Loucy (cell line): ENCODE data around the gene BAIAP3.

Experiments used
- EZH2phosphoT487 ChIP-seq: fragments of 200-600 bp; IDR thresholded peaks from 2 replicates; pipeline ENCODE4 v1.6.1; 2018; ENCODE audit warnings: antibody characterized with exemption, mild to moderate bottlenecking, moderate library complexity, borderline replicate concordance
- TF ChIP-seq, protein P1 (sequence below): fragments of 200-600 bp; sonication (generic); conservative IDR thresholded peaks from 2 replicates; pipeline ENCODE4 v1.5.1; 2014; ENCODE audit warnings: mild to moderate bottlenecking, antibody characterized with exemption, low read length

DNA sequence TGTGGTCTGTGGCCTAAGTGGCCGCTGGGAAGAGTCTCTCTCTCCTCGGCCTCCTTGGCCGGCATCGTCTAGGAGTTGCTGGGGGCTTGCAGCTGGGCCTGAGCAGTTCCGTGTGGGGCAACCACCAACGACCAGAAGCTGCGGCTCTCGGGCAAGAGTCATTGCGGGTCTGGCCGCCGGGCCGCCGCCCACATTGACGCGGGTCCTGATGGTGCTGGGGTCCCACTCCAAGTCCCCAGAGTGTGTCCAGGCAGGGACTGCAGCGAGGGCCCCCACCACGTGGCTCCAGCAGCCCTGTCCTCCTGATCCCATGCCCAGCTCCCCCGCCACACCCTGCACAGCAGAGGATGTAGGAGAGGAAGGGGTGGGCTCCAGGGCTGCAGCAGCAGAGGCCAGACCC is 50.1 kb downstream of the BAIAP3 start:
- TF ChIP-seq, protein P1, sequence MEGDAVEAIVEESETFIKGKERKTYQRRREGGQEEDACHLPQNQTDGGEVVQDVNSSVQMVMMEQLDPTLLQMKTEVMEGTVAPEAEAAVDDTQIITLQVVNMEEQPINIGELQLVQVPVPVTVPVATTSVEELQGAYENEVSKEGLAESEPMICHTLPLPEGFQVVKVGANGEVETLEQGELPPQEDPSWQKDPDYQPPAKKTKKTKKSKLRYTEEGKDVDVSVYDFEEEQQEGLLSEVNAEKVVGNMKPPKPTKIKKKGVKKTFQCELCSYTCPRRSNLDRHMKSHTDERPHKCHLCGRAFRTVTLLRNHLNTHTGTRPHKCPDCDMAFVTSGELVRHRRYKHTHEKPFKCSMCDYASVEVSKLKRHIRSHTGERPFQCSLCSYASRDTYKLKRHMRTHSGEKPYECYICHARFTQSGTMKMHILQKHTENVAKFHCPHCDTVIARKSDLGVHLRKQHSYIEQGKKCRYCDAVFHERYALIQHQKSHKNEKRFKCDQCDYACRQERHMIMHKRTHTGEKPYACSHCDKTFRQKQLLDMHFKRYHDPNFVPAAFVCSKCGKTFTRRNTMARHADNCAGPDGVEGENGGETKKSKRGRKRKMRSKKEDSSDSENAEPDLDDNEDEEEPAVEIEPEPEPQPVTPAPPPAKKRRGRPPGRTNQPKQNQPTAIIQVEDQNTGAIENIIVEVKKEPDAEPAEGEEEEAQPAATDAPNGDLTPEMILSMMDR = no peak
- TF ChIP-seq EZH2phosphoT487 = no peak
